ENCODE measurements around the gene TAGLN2. TPM values are rescaled to one million over a fixed set of nuclear protein-coding genes. Genes with fewer than 3 reads are reported as not detected.

TAGLN2 gene
- polyA plus RNA-seq, 3 donors: 658 to 1,259 (median 918) TPM

DNA sequence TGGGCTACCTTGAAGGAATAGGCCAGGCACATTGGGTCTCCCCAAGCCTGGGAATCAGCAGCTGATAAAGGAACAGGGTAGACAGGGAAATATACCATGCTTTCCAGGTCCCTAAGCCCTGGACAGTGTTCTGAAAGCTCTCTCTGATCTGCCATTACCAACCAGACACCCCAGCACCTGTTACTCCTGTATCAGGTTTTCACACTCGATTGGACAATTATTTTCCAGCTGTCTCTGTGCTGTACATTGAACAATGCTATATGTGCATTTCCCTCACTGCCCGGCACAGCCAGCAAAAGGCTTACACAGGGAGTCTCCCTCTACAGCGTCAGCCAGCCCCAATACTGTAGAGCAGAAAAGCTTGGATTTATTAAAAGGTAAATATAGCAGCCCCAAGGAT, 30.0 kb downstream of the TAGLN2 start:
- Histone ChIP-seq H3K4me3 (replicated peaks in 1 of 3; ENCODE audit: low read depth in 2 of 3, low read length in 3 of 3) (no peak overlapping the region), H3K36me3 (replicated peaks in 1 of 2; ENCODE audit: control insufficient read depth in 1 of 2, insufficient read depth in 2 of 2, low read length in 2 of 2) (no peaks in the 10 kb centered on the region), H2AFZ (ENCODE audit: insufficient read depth, low read depth, low read length, poor library complexity, severe bottlenecking) (no peak overlapping the region), H3K4me2 (replicated peaks; ENCODE audit: extremely low read depth, low read length, poor library complexity, severe bottlenecking) (no peak overlapping the region), H3K9ac (ENCODE audit: insufficient read depth, low read length, poor library complexity, severe bottlenecking) (no peak overlapping the region), H3K9me3 (replicated peaks in 1 of 2; ENCODE audit: control insufficient read depth in 1 of 2, insufficient read depth in 1 of 2, low read length in 2 of 2) (no peaks in the 10 kb centered on the region), H3K27me3 (ENCODE audit: control insufficient read depth in 2 of 2, insufficient read depth in 2 of 2, low read length in 2 of 2) (no peaks in the 10 kb centered on the region), H4K20me1 (ENCODE audit: insufficient read depth, low read length) (no peaks in the 10 kb centered on the region), H3K79me2 (ENCODE audit: insufficient read depth, low read length) (no peaks in the 10 kb centered on the region), H3K27ac (ENCODE audit: low read depth in 1 of 2, low read length in 2 of 2) (no peak overlapping the region), H3K4me1 (ENCODE audit: control insufficient read depth in 1 of 2, insufficient read depth in 2 of 2, low read length in 2 of 2) (peaks cover 49 to 59% of the 10 kb centered on the region in 2 donors)
- H3K27ac Mint-ChIP-seq: no peak overlapping the region
- TF ChIP-seq, protein P1, sequence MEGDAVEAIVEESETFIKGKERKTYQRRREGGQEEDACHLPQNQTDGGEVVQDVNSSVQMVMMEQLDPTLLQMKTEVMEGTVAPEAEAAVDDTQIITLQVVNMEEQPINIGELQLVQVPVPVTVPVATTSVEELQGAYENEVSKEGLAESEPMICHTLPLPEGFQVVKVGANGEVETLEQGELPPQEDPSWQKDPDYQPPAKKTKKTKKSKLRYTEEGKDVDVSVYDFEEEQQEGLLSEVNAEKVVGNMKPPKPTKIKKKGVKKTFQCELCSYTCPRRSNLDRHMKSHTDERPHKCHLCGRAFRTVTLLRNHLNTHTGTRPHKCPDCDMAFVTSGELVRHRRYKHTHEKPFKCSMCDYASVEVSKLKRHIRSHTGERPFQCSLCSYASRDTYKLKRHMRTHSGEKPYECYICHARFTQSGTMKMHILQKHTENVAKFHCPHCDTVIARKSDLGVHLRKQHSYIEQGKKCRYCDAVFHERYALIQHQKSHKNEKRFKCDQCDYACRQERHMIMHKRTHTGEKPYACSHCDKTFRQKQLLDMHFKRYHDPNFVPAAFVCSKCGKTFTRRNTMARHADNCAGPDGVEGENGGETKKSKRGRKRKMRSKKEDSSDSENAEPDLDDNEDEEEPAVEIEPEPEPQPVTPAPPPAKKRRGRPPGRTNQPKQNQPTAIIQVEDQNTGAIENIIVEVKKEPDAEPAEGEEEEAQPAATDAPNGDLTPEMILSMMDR (IDR thresholded peaks at IDR 0.05): no peak
- intact Hi-C loops (cut with micrococcal nuclease): no loop called here
- no peak for DNase-seq
- peaks cover 1 to 2% of the 10 kb centered on the region in 2 donors for H3K36me3 Mint-ChIP-seq
- H3K4me3 Mint-ChIP-seq: no peak overlapping the region
- H3K9me3 Mint-ChIP-seq: peaks cover 0 to 2% (median 0%) of the 10 kb centered on the region in 7 donors
- H3K4me1 Mint-ChIP-seq: peaks cover 52% of the 10 kb centered on the region
- WGBS (ENCODE audit: insufficient coverage): 100% methylated on average over 1 of the region's 3 CpGs
- peaks cover 2 to 6% (median 2%) of the 10 kb centered on the region in 3 donors for H3K27me3 Mint-ChIP-seq (ENCODE audit: low read depth in 3 of 3)

GRCh38 chr1:159892944-159893343, 32.4 kb downstream of the TAGLN2 start:
- intact Hi-C loops (cut with micrococcal nuclease): loop anchor here (5.0 kb wide), 4 partner anchors 34 to 731 kb away; partner anchors contain the start of genes DUSP23 (in 2 of the 2) and TAGLN2 (in 1 of the 2)
- no peak overlapping the region for H3K27ac Mint-ChIP-seq
- H3K4me1 Mint-ChIP-seq: peaks cover 54% of the 10 kb centered on the region

More at GRCh38 chr1:159892944-159893343, 32.4 kb downstream of the TAGLN2 start:
- H3K27me3 Mint-ChIP-seq (ENCODE audit: low read depth in 3 of 3): peaks cover 0 to 2% (median 1%) of the 10 kb centered on the region in 3 donors
- H3K27ac ChIP-seq (ENCODE audit: low read depth in 1 of 2, low read length in 2 of 2): no peak overlapping the region
- H3K4me3 ChIP-seq (replicated peaks in 1 of 3; ENCODE audit: low read depth in 2 of 3, low read length in 3 of 3): no peak overlapping the region
- no peaks in the 10 kb centered on the region for H3K27me3 ChIP-seq (ENCODE audit: control insufficient read depth in 2 of 2, insufficient read depth in 2 of 2, low read length in 2 of 2)
- H3K36me3 Mint-ChIP-seq: peaks cover 0 to 3% of the 10 kb centered on the region in 2 donors
- H3K36me3 ChIP-seq (replicated peaks in 1 of 2; ENCODE audit: control insufficient read depth in 1 of 2, insufficient read depth in 2 of 2, low read length in 2 of 2): no peaks in the 10 kb centered on the region
- no peak overlapping the region for H3K4me2 ChIP-seq (replicated peaks; ENCODE audit: extremely low read depth, low read length, poor library complexity, severe bottlenecking)
- peaks cover 58 to 60% of the 10 kb centered on the region in 2 donors for H3K4me1 ChIP-seq (ENCODE audit: control insufficient read depth in 1 of 2, insufficient read depth in 2 of 2, low read length in 2 of 2)
- no peaks in the 10 kb centered on the region for H3K79me2 ChIP-seq (ENCODE audit: insufficient read depth, low read length)
- DNase-seq: no peak
- no peak overlapping the region for H3K4me3 Mint-ChIP-seq
- 100% methylated on average over 5 of the region's 5 CpGs for WGBS (ENCODE audit: insufficient coverage)
- H4K20me1 ChIP-seq (ENCODE audit: insufficient read depth, low read length): no peaks in the 10 kb centered on the region
- H2AFZ ChIP-seq (ENCODE audit: insufficient read depth, low read depth, low read length, poor library complexity, severe bottlenecking): no peak overlapping the region
- TF ChIP-seq, protein P1 (IDR thresholded peaks at IDR 0.05): no peak
- no peak overlapping the region for H3K9ac ChIP-seq (ENCODE audit: insufficient read depth, low read length, poor library complexity, severe bottlenecking)
- H3K9me3 Mint-ChIP-seq: peaks cover 0 to 2% (median 0%) of the 10 kb centered on the region in 7 donors
- H3K9me3 ChIP-seq (replicated peaks in 1 of 2; ENCODE audit: control insufficient read depth in 1 of 2, insufficient read depth in 1 of 2, low read length in 2 of 2): no peaks in the 10 kb centered on the region

Measured in CD14-positive monocyte (primary cell).